ENCODE results near the gene ARHGEF39. TPM values are rescaled to one million over a fixed set of nuclear protein-coding genes. Genes with fewer than 3 reads are reported as not detected.
"Not testable (repeated sequence)": the region's sequence is repeated elsewhere in the genome, so short reads cannot be mapped to it uniquely, and the experiment has no call there.

Gene ARHGEF39
- total RNA-seq, 1 experiment from 2014 or later = 21.4 TPM

GRCh38 chr9:35616681-35617459, 48.1 kb downstream of the ARHGEF39 start:
- DNase-seq = peak; percentile 87
- H3K27me3 ChIP-seq (ENCODE audit: control insufficient read depth, insufficient read depth, low read length) = peaks cover 39% of the 10 kb centered on the region
- H3K36me3 ChIP-seq (replicated peaks; ENCODE audit: control insufficient read depth, insufficient read depth, low read length) = no peaks in the 10 kb centered on the region
- peak overlapping the region; percentile 57 for H3K4me3 ChIP-seq (ENCODE audit: insufficient read depth, low read depth, low read length)

DNA sequence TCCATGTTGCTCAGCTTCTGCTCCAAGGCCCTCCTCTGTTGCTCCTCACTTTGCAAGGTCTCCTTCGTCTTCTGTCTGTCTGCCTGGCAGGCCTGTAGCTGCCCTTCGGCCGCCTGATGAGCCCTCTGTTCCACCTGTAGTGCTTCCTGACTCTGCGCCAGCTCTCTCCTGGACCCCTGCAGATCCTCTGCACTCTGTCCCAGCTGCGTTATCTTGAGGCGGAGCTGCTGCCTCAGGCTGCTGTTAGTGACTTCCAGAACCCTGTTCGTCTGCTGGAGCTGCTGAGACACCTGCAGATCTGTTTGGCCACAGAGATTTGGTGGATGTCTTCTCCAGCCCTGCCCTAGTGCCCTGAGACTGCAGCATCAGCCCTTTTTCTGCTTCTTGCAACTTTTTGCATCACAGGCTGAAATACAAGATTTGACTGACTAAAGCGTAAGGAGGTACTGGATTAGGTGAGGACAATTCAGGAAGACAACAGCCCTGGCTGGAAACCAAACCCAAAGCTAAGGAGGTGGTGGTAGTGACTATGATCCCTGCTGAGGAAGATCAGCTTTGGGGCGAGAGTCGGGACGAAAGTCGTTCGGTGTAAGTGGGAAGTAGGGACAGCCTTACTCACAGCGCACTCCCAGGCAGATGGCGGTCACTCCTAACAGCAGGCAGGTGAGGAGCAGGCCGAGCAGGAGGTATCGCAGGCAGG, 48.9 kb downstream of the ARHGEF39 start:
- Histone ChIP-seq H3K36me3 (replicated peaks; ENCODE audit: control insufficient read depth, insufficient read depth, low read length) (no peaks in the 10 kb centered on the region), H3K27me3 (ENCODE audit: control insufficient read depth, insufficient read depth, low read length) (peaks cover 39% of the 10 kb centered on the region), H3K4me3 (ENCODE audit: insufficient read depth, low read depth, low read length) (peak overlapping the region; percentile 57; the same call in 1 of the 2 replicates)
- DNase-seq = peak; percentile 34

- DNase-seq = no peak
- peaks cover 31% of the 10 kb centered on the region for H3K27me3 ChIP-seq (ENCODE audit: control insufficient read depth, insufficient read depth, low read length)
- peaks cover 10% of the 10 kb centered on the region for H3K36me3 ChIP-seq (replicated peaks; ENCODE audit: control insufficient read depth, insufficient read depth, low read length)
- no peak overlapping the region for H3K4me3 ChIP-seq (ENCODE audit: insufficient read depth, low read depth, low read length)
Observed at GRCh38 chr9:35612843-35613242, 52.2 kb downstream of the ARHGEF39 start.

DNA sequence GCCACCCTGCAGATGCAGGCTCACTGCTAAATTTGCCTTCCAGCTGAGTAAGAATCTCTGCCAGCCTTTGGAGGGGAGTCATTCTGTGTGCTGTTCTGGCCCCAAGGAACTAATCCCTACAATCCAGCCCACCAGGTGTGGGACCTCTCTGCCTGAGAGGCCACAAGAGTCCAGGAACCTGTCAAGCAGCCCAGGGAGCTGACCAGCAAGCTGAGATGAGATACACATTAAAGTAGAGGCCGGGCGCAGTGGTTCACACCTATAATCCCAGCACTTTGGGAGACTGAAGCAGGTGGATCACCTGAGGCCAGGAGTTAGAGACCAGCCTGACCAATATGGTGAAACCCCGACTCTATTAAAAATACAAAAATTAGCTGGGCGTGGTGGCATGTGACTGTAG, 52.9 kb downstream of the ARHGEF39 start:
- DNase-seq; H3K4me3 ChIP-seq (ENCODE audit: insufficient read depth, low read depth, low read length): not testable (repeated sequence)
- H3K27me3 ChIP-seq (ENCODE audit: control insufficient read depth, insufficient read depth, low read length) = peaks cover 23% of the 10 kb centered on the region
- peaks cover 12% of the 10 kb centered on the region for H3K36me3 ChIP-seq (replicated peaks; ENCODE audit: control insufficient read depth, insufficient read depth, low read length)

DNA sequence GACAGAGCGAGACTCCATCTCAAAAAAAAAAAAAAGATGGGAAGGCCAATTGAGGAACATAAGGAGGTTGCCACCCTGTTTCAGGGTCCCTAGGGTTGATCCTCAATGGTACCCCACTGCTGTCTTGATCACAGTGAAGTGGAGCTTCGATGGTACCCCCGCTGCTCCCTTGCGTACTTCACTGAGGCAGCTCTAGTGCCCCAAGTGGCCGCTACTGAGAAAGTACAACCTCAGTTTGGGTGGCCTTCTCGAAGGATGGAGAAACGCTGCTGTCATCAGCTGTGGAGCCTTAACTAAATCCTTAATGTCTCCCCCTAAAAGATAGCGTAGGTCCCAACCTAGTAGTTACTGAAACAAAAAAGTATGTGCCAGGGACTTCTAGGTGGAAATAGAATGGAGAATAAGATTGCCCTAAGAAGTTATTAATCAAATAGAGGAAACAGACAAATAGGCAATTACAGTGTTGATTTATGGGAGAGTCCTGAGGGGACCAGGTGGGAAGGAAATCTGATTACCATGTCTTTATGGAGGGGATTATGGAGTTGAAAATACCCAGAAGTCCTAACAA, 53.7 kb downstream of the ARHGEF39 start:
- peak; percentile 82 for DNase-seq
- Histone ChIP-seq H3K4me3 (ENCODE audit: insufficient read depth, low read depth, low read length) (no peak overlapping the region), H3K27me3 (ENCODE audit: control insufficient read depth, insufficient read depth, low read length) (peaks cover 15% of the 10 kb centered on the region), H3K36me3 (replicated peaks; ENCODE audit: control insufficient read depth, insufficient read depth, low read length) (peaks cover 12% of the 10 kb centered on the region)

DNA sequence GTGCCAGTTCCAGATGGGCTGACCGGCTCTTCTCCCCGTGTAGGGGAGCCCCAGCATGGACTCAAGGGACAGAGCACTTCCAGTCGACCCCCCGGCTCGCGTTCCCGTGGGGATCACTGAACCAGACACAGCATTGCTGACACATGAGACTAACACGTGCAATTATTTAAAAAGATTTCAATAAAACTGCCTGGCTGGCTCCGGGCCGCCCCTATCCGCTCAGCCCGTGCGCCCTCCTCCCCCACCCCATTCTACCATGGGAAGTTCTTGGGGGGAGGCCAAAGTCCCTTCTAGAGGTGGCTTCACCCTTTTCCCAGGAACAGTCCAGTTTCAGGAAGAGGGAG, 55.2 kb downstream of the ARHGEF39 start:
- Histone ChIP-seq H3K4me3 (ENCODE audit: insufficient read depth, low read depth, low read length) (no peak overlapping the region), H3K36me3 (replicated peaks; ENCODE audit: control insufficient read depth, insufficient read depth, low read length) (peaks cover 12% of the 10 kb centered on the region), H3K27me3 (ENCODE audit: control insufficient read depth, insufficient read depth, low read length) (peaks cover 4% of the 10 kb centered on the region; the same call in 1 of the 2 replicates)
- DNase-seq = no peak

Other genes starting within 250 kb of the ARHGEF39 start
- 12.3 and 13.7 TPM in 2 replicates for gene RUSC2, start 175.1 kb downstream of the ARHGEF39 start, total RNA-seq (2014; rRNA removed; shearing (Covaris generic))
- 6.0 and 11.9 TPM in 2 replicates for gene TESK1, start 59.9 kb downstream of the ARHGEF39 start, total RNA-seq (2014; rRNA removed; shearing (Covaris generic))
- 1.9 and 4.6 TPM in 2 replicates for gene CD72, start 46.8 kb downstream of the ARHGEF39 start, total RNA-seq (2014; rRNA removed; shearing (Covaris generic))
- 0.69 and 2.3 TPM in 2 replicates for gene SIT1, start 14.3 kb downstream of the ARHGEF39 start, total RNA-seq (2014; rRNA removed; shearing (Covaris generic))
- gene RMRP, start 7.2 kb downstream of the ARHGEF39 start, total RNA-seq (2014; rRNA removed; shearing (Covaris generic)) = 10,629 and 14,347 TPM in 2 replicates
- gene CCDC107, start 6.9 kb downstream of the ARHGEF39 start, total RNA-seq (2014; rRNA removed; shearing (Covaris generic)) = 4.1 and 9.3 TPM in 2 replicates
- 0.78 TPM in 1 of 2 replicates, not detected in the other for gene CA9, start 8.7 kb upstream of the ARHGEF39 start, total RNA-seq (2014; rRNA removed; shearing (Covaris generic))
- gene TPM2, start 24.7 kb upstream of the ARHGEF39 start, total RNA-seq (2014; rRNA removed; shearing (Covaris generic)) = 117 and 129 TPM in 2 replicates
- gene TLN1, start 67.0 kb upstream of the ARHGEF39 start, total RNA-seq (2014; rRNA removed; shearing (Covaris generic)) = 91.2 and 106 TPM in 2 replicates
- 26.0 and 28.6 TPM in 2 replicates for gene CREB3, start 67.5 kb upstream of the ARHGEF39 start, total RNA-seq (2014; rRNA removed; shearing (Covaris generic))
- gene GBA2, start 84.0 kb upstream of the ARHGEF39 start, total RNA-seq (2014; rRNA removed; shearing (Covaris generic)) = 75.2 and 85.5 TPM in 2 replicates
- gene RGP1, start 84.1 kb upstream of the ARHGEF39 start, total RNA-seq (2014; rRNA removed; shearing (Covaris generic)) = 14.4 and 16.4 TPM in 2 replicates
- not detected in 2 replicates for gene MSMP, start 89.1 kb upstream of the ARHGEF39 start, total RNA-seq (2014; rRNA removed; shearing (Covaris generic))
- gene NPR2, start 126.4 kb upstream of the ARHGEF39 start, total RNA-seq (2014; rRNA removed; shearing (Covaris generic)) = 6.4 and 7.5 TPM in 2 replicates
- gene SPAG8, start 147.1 kb upstream of the ARHGEF39 start, total RNA-seq (2014; rRNA removed; shearing (Covaris generic)) = 0.15 and 0.55 TPM in 2 replicates
- 46.9 and 53.8 TPM in 2 replicates for gene HINT2, start 149.8 kb upstream of the ARHGEF39 start, total RNA-seq (2014; rRNA removed; shearing (Covaris generic))
- gene FAM221B, start 163.5 kb upstream of the ARHGEF39 start, total RNA-seq (2014; rRNA removed; shearing (Covaris generic)) = not detected in 2 replicates
- gene TMEM8B, start 164.0 kb upstream of the ARHGEF39 start, total RNA-seq (2014; rRNA removed; shearing (Covaris generic)) = 2.0 and 3.1 TPM in 2 replicates
- not detected in 2 replicates for gene OR13J1, start 205.2 kb upstream of the ARHGEF39 start, total RNA-seq (2014; rRNA removed; shearing (Covaris generic))
- gene HRCT1, start 241.0 kb upstream of the ARHGEF39 start, total RNA-seq (2014; rRNA removed; shearing (Covaris generic)) = 0.21 TPM in 1 of 2 replicates, not detected in the other
- 0.07 TPM in 1 of 2 replicates, not detected in the other for gene SPAAR, start 244.3 kb upstream of the ARHGEF39 start, total RNA-seq (2014; rRNA removed; shearing (Covaris generic))

All from H7 (cell line).